Panc1 (cell line): ENCODE measurements around the gene LCA5L. TPM values are rescaled to one million over a fixed set of nuclear protein-coding genes. Genes with fewer than 3 reads are reported as not detected.

ENCODE experiments used
- ATAC-seq: fragments of 200-7000 bp; cut with Tn5 transposase; 2 replicates; pipeline ENCODE4 v1.9.1; 2020; ENCODE audit warnings: mild to moderate bottlenecking, moderate library complexity
- BruUV-seq: library from RNA; stranded (reverse); fragments of 400-500 nt; replicated peaks from 2 replicates; lab custom pipeline; 2021; lab: Mats Ljungman, UMichigan
- CTCF ChIA-PET: fragments of 300-600 bp; sonication (Branson Sonifier 250); formaldehyde crosslinking; loops from one replicate; lab custom pipeline; 2022; ENCODE audit warnings: antibody characterized with exemption; lab: Charles Lee
- POLR2A ChIA-PET: fragments of 300-600 bp; sonication (Branson Sonifier 250); formaldehyde crosslinking; loops from one replicate; lab custom pipeline; 2022; ENCODE audit warnings: antibody characterized with exemption; lab: Charles Lee
- DNase-seq: peaks from one replicate; pipeline ENCODE4 v3.0.0-alpha.2; 2010; ENCODE audit warnings: low read depth, low spot score
- H3K27ac ChIP-seq: 2 replicates; pipeline ENCODE4 v1.5.1; 2011; ENCODE audit warnings: mild to moderate bottlenecking, low read length, inconsistent platforms
- H3K27me3 ChIP-seq: fragments of 200-500 bp; sonication (Bioruptor generic); 2 replicates; pipeline ENCODE4 v1.6.0; 2014; ENCODE audit warnings: low read length, inconsistent platforms; ENCODE audit not compliant: control insufficient read depth, insufficient read depth
- H3K36me3 ChIP-seq: fragments of 200-500 bp; sonication (Bioruptor generic); 2 replicates; pipeline ENCODE4 v1.5.1; 2014; ENCODE audit warnings: inconsistent platforms, mild to moderate bottlenecking, low read length, moderate library complexity; ENCODE audit not compliant: control insufficient read depth, insufficient read depth
- H3K4me1 ChIP-seq: 2 replicates; pipeline ENCODE4 v1.5.1; 2011; ENCODE audit warnings: inconsistent platforms, mild to moderate bottlenecking, low read length, moderate library complexity; ENCODE audit not compliant: control insufficient read depth, insufficient read depth
- H3K4me3 ChIP-seq, 2 experiments: 2 replicates each; pipeline ENCODE4 v1.5.1; 2011 to 2012; ENCODE audit warnings: low read depth in 2 of 2, low read length in 2 of 2, mild to moderate bottlenecking in 2 of 2, inconsistent platforms in 1 of 2, moderate library complexity in 1 of 2
- H3K9me3 ChIP-seq: fragments of 200-500 bp; sonication (Bioruptor generic); 2 replicates; pipeline ENCODE4 v1.5.1; 2014; ENCODE audit warnings: low read depth, mild to moderate bottlenecking, inconsistent platforms, low read length, moderate library complexity; ENCODE audit not compliant: control insufficient read depth, insufficient read depth
- CTCF ChIP-seq: fragments of 450-650 bp; IDR thresholded peaks from 2 replicates; pipeline ENCODE4 v1.5.1; 2017; ENCODE audit warnings: mild to moderate bottlenecking
- POLR2AphosphoS5 ChIP-seq: IDR thresholded peaks from 2 replicates; pipeline ENCODE4 v1.6.1; 2012; ENCODE audit warnings: mild to moderate bottlenecking, low read depth, low read length, moderate library complexity
- REST ChIP-seq, 2 experiments: IDR thresholded peaks; 2 replicates each; pipeline ENCODE4 v1.6.1; 2011 to 2012; ENCODE audit warnings: low read depth in 2 of 2, control low read depth in 1 of 2, low read length in 1 of 2, mild to moderate bottlenecking in 1 of 2, moderate library complexity in 1 of 2; ENCODE audit not compliant: insufficient read depth in 1 of 2
- SIN3A ChIP-seq: IDR thresholded peaks from 2 replicates; pipeline ENCODE4 v1.6.1; 2012; ENCODE audit warnings: low read depth, mild to moderate bottlenecking, low read length, moderate library complexity, borderline replicate concordance; ENCODE audit not compliant: insufficient read depth
- TCF7L2 ChIP-seq: IDR thresholded peaks from 2 replicates; pipeline ENCODE4 v1.6.1; 2011; ENCODE audit warnings: mild to moderate bottlenecking, low read depth, low read length, inconsistent platforms
- in situ Hi-C: cut with HindIII; loops from 2 replicates; pipeline ENCODE4 v1.10.0; 2016; ENCODE audit warnings: low sequenced_read_pairs, low pct_unique_long_range_greater_than_20kb
- intact Hi-C: fragments of 100-400 bp; cut with micrococcal nuclease; formaldehyde crosslinking; loops from one replicate; pipeline ENCODE4 v1.10.0; 2022; ENCODE audit not compliant: unreplicated experiment
- total RNA-seq: library from RNA; stranded (reverse); gene quantifications from one replicate; pipeline ENCODE4 v1.2.1, GENCODE V29; 2021; ENCODE audit not compliant: unreplicated experiment

Gene LCA5L
- total RNA-seq, 1 experiment from 2014 or later = 0.87 TPM

GRCh38 chr21:39479164-39479813 is 33.7 kb upstream of the LCA5L start:
- Histone ChIP-seq H3K9me3 (no peaks in the 10 kb centered on the region), H3K27ac (no peak overlapping the region), H3K4me1 (no peaks in the 10 kb centered on the region), H3K36me3 (no peaks in the 10 kb centered on the region), H3K4me3 (no peak overlapping the region), H3K27me3 (no peaks in the 10 kb centered on the region)
- in situ Hi-C loops (no loop called here), intact Hi-C loops (no loop called here)
- ATAC-seq (no peak), DNase-seq (no peak)
- ChIA-PET CTCF (no interaction called here), POLR2A (interaction anchor here (0.6 kb wide), 1 partner anchor 48 kb away, joined by 3 read pairs; no protein-coding TSS in a partner anchor)
- BruUV-seq = no TSS peak
- TF ChIP-seq SIN3A (no peak), REST (IDR thresholded peaks at IDR 0.05; ENCODE audit: insufficient read depth in 1 of 2, low read depth in 2 of 2, low read length in 1 of 2) (no peak), POLR2AphosphoS5 (no peak), TCF7L2 (no peak), CTCF (no peak)

GRCh38 chr21:39474611-39475010 is 29.0 kb upstream of the LCA5L start:
- H3K4me3 ChIP-seq = no peak overlapping the region
- no peaks in the 10 kb centered on the region for H3K9me3 ChIP-seq
- BruUV-seq = no TSS peak
- ATAC-seq (no peak), DNase-seq (no peak)
- POLR2A ChIA-PET = interaction anchor here (0.7 kb wide), 1 partner anchor 1405 kb away, joined by 3 read pairs; no protein-coding TSS in a partner anchor
- in situ Hi-C loops (no loop called here), intact Hi-C loops (no loop called here)
- no peaks in the 10 kb centered on the region for H3K4me1 ChIP-seq
- CTCF ChIA-PET = no interaction called here
- H3K36me3 ChIP-seq = no peaks in the 10 kb centered on the region
- H3K27ac ChIP-seq = no peak overlapping the region
- H3K27me3 ChIP-seq = no peaks in the 10 kb centered on the region
- TF ChIP-seq CTCF = no peak
- no peak for TF ChIP-seq POLR2AphosphoS5
- no peak for TF ChIP-seq TCF7L2
- no peak for TF ChIP-seq SIN3A
